ENCODE measurements around the gene ERP27. TPM values are rescaled to one million over a fixed set of nuclear protein-coding genes. Genes with fewer than 3 reads are reported as not detected.

ERP27 gene
- total and polyA plus RNA-seq, 2 donors from 2014 or later: 11.0 to 35.3 TPM

DNA sequence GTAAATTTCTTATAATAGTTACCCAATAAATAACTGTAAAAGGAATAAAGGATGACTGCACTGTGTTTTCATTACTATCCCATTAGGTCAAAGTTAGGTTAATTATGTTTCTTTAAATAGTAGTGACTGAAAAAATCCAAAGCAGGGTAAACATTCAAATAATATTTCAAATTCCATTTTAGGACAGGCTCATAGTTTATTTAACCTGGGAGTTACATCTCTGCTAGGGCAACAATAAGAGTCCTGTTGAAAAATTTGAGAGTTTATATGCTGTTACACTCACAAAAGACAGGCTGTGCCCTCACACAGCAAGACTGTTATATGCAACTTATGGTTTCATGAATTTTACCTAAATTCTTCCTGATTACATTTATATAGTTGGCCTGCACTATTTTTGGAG, 8.0 kb downstream of the ERP27 start:
- peaks cover 3 to 14% (median 12%) of the 10 kb centered on the region in 3 donors for H3K4me1 ChIP-seq (ENCODE audit: control insufficient read depth in 2 of 3, insufficient read depth in 2 of 3, low read depth in 1 of 3, low read length in 3 of 3)
- no peaks in the 10 kb centered on the region for H3K9me3 ChIP-seq (ENCODE audit: control insufficient read depth in 2 of 3, insufficient read depth in 1 of 3, low read length in 3 of 3)
- no peaks in the 10 kb centered on the region for H3K27me3 ChIP-seq (ENCODE audit: control insufficient read depth, insufficient read depth, low read length)
- no peak overlapping the region for H3K4me3 ChIP-seq (ENCODE audit: low read length in 3 of 3)
- DNase-seq (peak in 1 of 5 donors; percentile 44), FAIRE-seq (no peak)
- intact Hi-C loops (cut with DNase I): no loop called here
- no peaks in the 10 kb centered on the region for H3K36me3 ChIP-seq (ENCODE audit: control insufficient read depth in 2 of 3, insufficient read depth in 3 of 3, low read length in 3 of 3)
- H3K27ac ChIP-seq (ENCODE audit: low read depth in 2 of 2, low read length in 2 of 2): no peak overlapping the region
- no peak overlapping the region for H3K9ac ChIP-seq (ENCODE audit: low read length in 3 of 3)
- TF ChIP-seq, protein P1, sequence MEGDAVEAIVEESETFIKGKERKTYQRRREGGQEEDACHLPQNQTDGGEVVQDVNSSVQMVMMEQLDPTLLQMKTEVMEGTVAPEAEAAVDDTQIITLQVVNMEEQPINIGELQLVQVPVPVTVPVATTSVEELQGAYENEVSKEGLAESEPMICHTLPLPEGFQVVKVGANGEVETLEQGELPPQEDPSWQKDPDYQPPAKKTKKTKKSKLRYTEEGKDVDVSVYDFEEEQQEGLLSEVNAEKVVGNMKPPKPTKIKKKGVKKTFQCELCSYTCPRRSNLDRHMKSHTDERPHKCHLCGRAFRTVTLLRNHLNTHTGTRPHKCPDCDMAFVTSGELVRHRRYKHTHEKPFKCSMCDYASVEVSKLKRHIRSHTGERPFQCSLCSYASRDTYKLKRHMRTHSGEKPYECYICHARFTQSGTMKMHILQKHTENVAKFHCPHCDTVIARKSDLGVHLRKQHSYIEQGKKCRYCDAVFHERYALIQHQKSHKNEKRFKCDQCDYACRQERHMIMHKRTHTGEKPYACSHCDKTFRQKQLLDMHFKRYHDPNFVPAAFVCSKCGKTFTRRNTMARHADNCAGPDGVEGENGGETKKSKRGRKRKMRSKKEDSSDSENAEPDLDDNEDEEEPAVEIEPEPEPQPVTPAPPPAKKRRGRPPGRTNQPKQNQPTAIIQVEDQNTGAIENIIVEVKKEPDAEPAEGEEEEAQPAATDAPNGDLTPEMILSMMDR (IDR thresholded peaks at IDR 0.05; ENCODE audit: borderline replicate concordance, extremely low read depth, insufficient read depth): peak; percentile 20

DNA sequence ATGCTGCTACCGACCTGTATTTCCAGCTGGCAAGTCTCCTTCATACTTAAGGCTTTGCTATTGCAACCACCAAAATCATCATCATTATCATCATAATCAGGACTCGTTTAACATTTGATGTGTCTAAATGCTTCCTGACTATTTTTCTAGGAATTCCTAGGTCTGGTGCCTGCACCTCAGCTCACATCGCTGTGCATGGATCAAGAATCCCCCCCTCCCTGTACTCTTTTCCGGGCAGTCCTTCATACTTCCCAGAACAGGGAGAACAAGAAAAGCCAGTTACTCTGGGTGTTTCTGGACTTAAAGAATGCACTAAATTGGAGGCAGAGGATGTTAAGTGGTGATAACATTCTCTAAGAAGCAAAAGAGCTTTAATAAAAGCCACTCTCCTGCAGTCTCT, 9.4 kb downstream of the ERP27 start:
- Histone ChIP-seq H3K36me3 (ENCODE audit: control insufficient read depth in 2 of 3, insufficient read depth in 3 of 3, low read length in 3 of 3) (no peaks in the 10 kb centered on the region), H3K4me1 (ENCODE audit: control insufficient read depth in 2 of 3, insufficient read depth in 2 of 3, low read depth in 1 of 3, low read length in 3 of 3) (peaks cover 0 to 6% (median 5%) of the 10 kb centered on the region in 3 donors), H3K9me3 (ENCODE audit: control insufficient read depth in 2 of 3, insufficient read depth in 1 of 3, low read length in 3 of 3) (no peaks in the 10 kb centered on the region), H3K9ac (ENCODE audit: low read length in 3 of 3) (peak overlapping the region in 1 of 3 donors; percentile 2), H3K27me3 (ENCODE audit: control insufficient read depth, insufficient read depth, low read length) (no peaks in the 10 kb centered on the region), H3K4me3 (ENCODE audit: low read length in 3 of 3) (peak overlapping the region; percentile 26 to 33 (median 31)), H3K27ac (ENCODE audit: low read depth in 2 of 2, low read length in 2 of 2) (peak overlapping the region in 1 of 2 donors; percentile 20)
- DNase-seq: peak in 4 of 5 donors; percentile 52 to 95 (median 81)
- no peak for FAIRE-seq
- intact Hi-C loops (cut with DNase I): no loop called here
- TF ChIP-seq, protein P1 (IDR thresholded peaks at IDR 0.05; ENCODE audit: borderline replicate concordance, extremely low read depth, insufficient read depth): no peak

DNA sequence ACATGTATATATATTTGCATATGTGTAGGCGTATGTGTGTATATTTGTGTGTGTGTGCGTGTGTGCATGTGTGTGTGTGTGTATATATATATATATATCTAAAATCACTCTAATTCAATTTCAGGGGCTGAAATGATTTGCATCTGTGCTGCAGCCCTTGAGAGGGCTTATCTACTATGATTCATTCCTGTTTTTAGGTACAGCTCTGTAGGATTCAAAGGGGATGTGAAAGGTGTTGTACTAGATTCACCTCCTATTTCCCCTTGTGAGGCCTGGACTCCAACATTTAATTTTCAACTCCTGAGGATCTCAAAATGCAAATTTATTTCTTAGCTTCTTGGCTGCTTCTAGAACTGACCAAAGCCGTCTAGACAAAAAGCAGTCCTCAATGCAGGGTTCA, 11.1 kb downstream of the ERP27 start:
- Histone ChIP-seq H3K27me3 (ENCODE audit: control insufficient read depth, insufficient read depth, low read length) (no peaks in the 10 kb centered on the region), H3K9ac (ENCODE audit: low read length in 3 of 3) (no peak overlapping the region), H3K27ac (ENCODE audit: low read depth in 2 of 2, low read length in 2 of 2) (no peak overlapping the region), H3K4me1 (ENCODE audit: control insufficient read depth in 2 of 3, insufficient read depth in 2 of 3, low read depth in 1 of 3, low read length in 3 of 3) (peaks cover 0 to 6% (median 5%) of the 10 kb centered on the region in 3 donors), H3K4me3 (ENCODE audit: low read length in 3 of 3) (no peak overlapping the region), H3K36me3 (ENCODE audit: control insufficient read depth in 2 of 3, insufficient read depth in 3 of 3, low read length in 3 of 3) (no peaks in the 10 kb centered on the region), H3K9me3 (ENCODE audit: control insufficient read depth in 2 of 3, insufficient read depth in 1 of 3, low read length in 3 of 3) (no peaks in the 10 kb centered on the region)
- TF ChIP-seq, protein P1 (IDR thresholded peaks at IDR 0.05; ENCODE audit: borderline replicate concordance, extremely low read depth, insufficient read depth): no peak
- intact Hi-C loops (cut with DNase I): no loop called here
- DNase-seq: no peak
- no peak for FAIRE-seq

DNA sequence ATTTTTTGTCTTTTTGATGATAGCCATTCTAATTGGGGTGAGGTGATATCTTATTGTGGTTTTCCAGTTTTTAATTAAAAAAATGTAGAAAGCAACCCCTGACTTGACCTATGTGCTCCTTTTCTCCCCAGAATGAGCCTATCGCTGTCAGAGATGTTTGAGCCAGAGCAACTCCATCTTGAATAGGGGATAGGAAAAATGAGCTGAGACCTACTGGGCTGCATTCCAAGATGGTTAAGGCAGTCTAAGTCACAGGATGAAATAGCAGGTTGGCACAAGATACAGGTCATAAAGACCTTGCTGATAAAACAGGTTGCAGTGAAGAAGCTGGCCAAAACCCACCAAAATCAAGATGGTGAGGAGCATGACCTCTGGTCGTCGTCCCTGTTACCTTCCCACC, 13.8 kb downstream of the ERP27 start:
- Histone ChIP-seq H3K4me3 (ENCODE audit: low read length in 3 of 3) (no peak overlapping the region), H3K36me3 (ENCODE audit: control insufficient read depth in 2 of 3, insufficient read depth in 3 of 3, low read length in 3 of 3) (no peaks in the 10 kb centered on the region), H3K9ac (ENCODE audit: low read length in 3 of 3) (no peak overlapping the region), H3K4me1 (ENCODE audit: control insufficient read depth in 2 of 3, insufficient read depth in 2 of 3, low read depth in 1 of 3, low read length in 3 of 3) (peaks cover 0 to 5% (median 0%) of the 10 kb centered on the region in 3 donors), H3K9me3 (ENCODE audit: control insufficient read depth in 2 of 3, insufficient read depth in 1 of 3, low read length in 3 of 3) (no peaks in the 10 kb centered on the region), H3K27me3 (ENCODE audit: control insufficient read depth, insufficient read depth, low read length) (no peaks in the 10 kb centered on the region), H3K27ac (ENCODE audit: low read depth in 2 of 2, low read length in 2 of 2) (no peak overlapping the region)
- TF ChIP-seq, protein P1 (IDR thresholded peaks at IDR 0.05; ENCODE audit: borderline replicate concordance, extremely low read depth, insufficient read depth): no peak
- no peak for FAIRE-seq
- intact Hi-C loops (cut with DNase I): no loop called here
- no peak for DNase-seq
